HepG2 (cell line): Measurements from ENCODE around the gene RPS6KA2. TPM values are rescaled to one million over a fixed set of nuclear protein-coding genes. Genes with fewer than 3 reads are reported as not detected.
A peak's percentile ranks its signal among the peaks of the same experiment; 100 is the strongest.

Experiments used
- ATAC-seq: fragments of 200-7000 bp; cut with Tn5 transposase; 3 replicates; pipeline ENCODE4 v1.9.1; 2020; ENCODE audit warnings: mild to moderate bottlenecking, moderate library complexity
- BruUV-seq: library from RNA; stranded (reverse); fragments of 400-500 nt; replicated peaks from 2 replicates; lab custom pipeline; 2021; lab: Mats Ljungman, UMichigan
- CTCF ChIA-PET: fragments of 300-600 bp; formaldehyde crosslinking; extraction: SDS; loops from one replicate; lab custom pipeline; 2021; ENCODE audit warnings: low total read pairs, inconsistent platforms, low intra/inter-chr PET ratio; lab: Yijun Ruan, JAX
- POLR2A ChIA-PET: fragments of 350-600 bp; sonication (Branson Sonifier 250); formaldehyde crosslinking; loops from one replicate; lab custom pipeline; 2020; ENCODE audit warnings: antibody characterized with exemption, inconsistent platforms; lab: Yijun Ruan, JAX
- DNase-seq: peaks from one replicate; pipeline ENCODE4 v3.0.0-alpha.2; 2015; ENCODE audit warnings: low spot score
- FAIRE-seq: peaks from 3 replicates; lab custom pipeline; 2011; peaks lifted over from hg19 to GRCh38; lab: Jason Lieb, UNC
- H2AFZ ChIP-seq: one replicate; pipeline ENCODE4 v1.6.1; 2011; ENCODE audit warnings: low read length, inconsistent platforms
- H3K27ac ChIP-seq: fragments of 300-600 bp; 3 replicates; pipeline ENCODE4 v1.8.0; 2011; ENCODE audit warnings: mixed run types, mild to moderate bottlenecking, mixed read lengths, low read length, inconsistent platforms; ENCODE audit not compliant: insufficient read depth; ENCODE audit errors: extremely low read length
- H3K27me3 ChIP-seq, 2 experiments: fragments of 200-600 bp in 1 of 2; 2 replicates in 1 of 2; 3 replicates in 1 of 2; pipeline versions ENCODE4 v1.6.0 to v1.8.0; 2011; ENCODE audit warnings: low read length in 2 of 2, mild to moderate bottlenecking in 2 of 2, moderate library complexity in 2 of 2, inconsistent platforms in 1 of 2; ENCODE audit not compliant: insufficient read depth in 2 of 2, control insufficient read depth in 1 of 2
- H3K36me3 ChIP-seq, 2 experiments: fragments of 200-600 bp in 1 of 2; replicated peaks in 1 of 2; 2 replicates in 1 of 2; 3 replicates in 1 of 2; pipeline versions ENCODE4 v1.5.1 to v1.8.0; 2011; ENCODE audit warnings: low read length in 2 of 2, inconsistent platforms in 1 of 2; ENCODE audit not compliant: insufficient read depth in 2 of 2, control insufficient read depth in 1 of 2
- H3K4me1 ChIP-seq: 2 replicates; pipeline ENCODE4 v1.5.1; 2012; ENCODE audit warnings: low read length, inconsistent platforms; ENCODE audit not compliant: insufficient read depth
- H3K4me2 ChIP-seq: 2 replicates; pipeline ENCODE4 v1.6.0; 2011; ENCODE audit warnings: low read depth, low read length, inconsistent platforms
- H3K4me3 ChIP-seq, 3 experiments: fragments of 200-600 bp in 1 of 3; sonication (generic), shearing (Covaris generic) in 1 of 3; replicated peaks in 1 of 3; 2 replicates each; pipeline ENCODE4 v1.5.1; 2011 to 2016; ENCODE audit warnings: low read length in 3 of 3, inconsistent platforms in 2 of 3, low read depth in 2 of 3, mild to moderate bottlenecking in 2 of 3, control low read depth in 1 of 3, mixed read lengths in 1 of 3; ENCODE audit not compliant: insufficient read depth in 1 of 3
- H3K79me2 ChIP-seq: one replicate; pipeline ENCODE4 v1.6.1; 2011; ENCODE audit warnings: low read length, inconsistent platforms; ENCODE audit not compliant: insufficient read depth
- H3K9ac ChIP-seq: 2 replicates; pipeline ENCODE4 v1.6.0; 2011; ENCODE audit warnings: mild to moderate bottlenecking, low read depth, low read length, inconsistent platforms; ENCODE audit not compliant: insufficient read depth
- H3K9me3 ChIP-seq: 2 replicates; pipeline ENCODE4 v1.5.1; 2012; ENCODE audit warnings: mild to moderate bottlenecking, low read length
- H4K20me1 ChIP-seq: 2 replicates; pipeline ENCODE4 v1.6.0; 2011; ENCODE audit warnings: inconsistent platforms, mild to moderate bottlenecking, low read length, moderate library complexity; ENCODE audit not compliant: insufficient read depth
- FOXP4 ChIP-seq: sonication (generic); formaldehyde crosslinking; IDR thresholded peaks from 2 replicates; pipeline ENCODE4 v1.4.0; 2020; ENCODE audit warnings: missing genetic modification reagents
- HES4 ChIP-seq: sonication (generic); formaldehyde crosslinking; IDR thresholded peaks from 2 replicates; pipeline ENCODE4 v1.9.0; 2021; ENCODE audit warnings: mild to moderate bottlenecking, missing genetic modification reagents, borderline replicate concordance
- RXRB ChIP-seq: IDR thresholded peaks from 2 replicates; pipeline ENCODE4 v1.6.1; 2016; ENCODE audit warnings: borderline replicate concordance, missing genetic modification reagents, missing compliant biosample characterization
- ZNF281 ChIP-seq: sonication (generic); formaldehyde crosslinking; IDR thresholded peaks from 2 replicates; pipeline ENCODE4 v1.4.0; 2020; ENCODE audit warnings: missing genetic modification reagents, borderline replicate concordance
- ZNF382 ChIP-seq: sonication (generic); formaldehyde crosslinking; IDR thresholded peaks from 2 replicates; pipeline ENCODE4 v1.5.0; 2020; ENCODE audit warnings: missing genetic modification reagents, mild to moderate bottlenecking, borderline replicate concordance
- ZNF431 ChIP-seq: sonication (generic); formaldehyde crosslinking; IDR thresholded peaks from 2 replicates; pipeline ENCODE4 v1.9.0; 2022; ENCODE audit warnings: missing genetic modification reagents, low read depth, mild to moderate bottlenecking, borderline replicate concordance
- ZSCAN22 ChIP-seq: sonication (generic); formaldehyde crosslinking; IDR thresholded peaks from 2 replicates; pipeline ENCODE4 v1.4.0; 2020; ENCODE audit warnings: mild to moderate bottlenecking, missing genetic modification reagents
- WGBS: methylation state at CpG from one replicate; pipeline ENCODE4 v1.1.6; 2017; ENCODE audit warnings: low lambda C conversion rate; 5-methylcytosine and 5-hydroxymethylcytosine counted together
- in situ Hi-C: cut with HindIII; loops from 2 replicates; pipeline ENCODE4 v1.10.0; 2017; ENCODE audit warnings: low pct_unique_long_range_greater_than_20kb; ENCODE audit not compliant: extremely low pct_ligation_motif_present
- intact Hi-C: fragments of 100-400 bp; cut with micrococcal nuclease; formaldehyde crosslinking; loops from one replicate; pipeline ENCODE4 v1.10.0; 2022; ENCODE audit not compliant: unreplicated experiment
- polyA plus RNA-seq, 8 experiments: library from polyadenylated mRNA; depleted of rRNA in 3 of 8; stranded (reverse) in 7 of 8; unstranded in 1 of 8; fragments of >200 nt; fragmentation: Illumina TruSeq in 4 of 8; extraction: Trizol in 4 of 8; gene quantifications; 2 replicates each; pipeline versions ENCODE4 v1.2.1 to v1.2.3, GENCODE V29; 2011 to 2016; ENCODE audit warnings: low read depth in 4 of 8, missing spikeins in 1 of 8, mixed read lengths in 1 of 8; ENCODE audit not compliant: insufficient read depth in 1 of 8
- total RNA-seq, 5 experiments: library from RNA; depleted of rRNA; stranded (reverse); fragments of >200 nt; fragmentation: Illumina TruSeq; extraction: Trizol; gene quantifications; 2 replicates each; pipeline ENCODE4 v1.2.3, GENCODE V29; 2016; ENCODE audit warnings: low read depth in 1 of 5

RPS6KA2 gene
- total and polyA plus RNA-seq, 2 of the 13 experiments (the other 11 are each of a cell fraction or from before 2014, with no cell fraction given): 0.22 to 0.38 TPM

- no TSS peak for BruUV-seq
- H3K4me1 ChIP-seq: no peaks in the 10 kb centered on the region
- CTCF ChIA-PET: no interaction called here
- WGBS: 14% methylated on average over 7 of the region's 7 CpGs
- H3K9ac ChIP-seq: no peak overlapping the region
- in situ Hi-C loops: no loop called here
- no peaks in the 10 kb centered on the region for H3K9me3 ChIP-seq
- H3K36me3 ChIP-seq: no peaks in the 10 kb centered on the region
- no peak overlapping the region for H3K27ac ChIP-seq
- no peak overlapping the region for H2AFZ ChIP-seq
- no peak for TF ChIP-seq RXRB (CRISPR knock-in tag)
- no peak for TF ChIP-seq ZSCAN22 (CRISPR knock-in tag)
- TF ChIP-seq HES4 (CRISPR knock-in tag): no peak
- TF ChIP-seq FOXP4 (CRISPR knock-in tag): no peak
- POLR2A ChIA-PET: no interaction called here
- H3K79me2 ChIP-seq: no peaks in the 10 kb centered on the region
- no peak overlapping the region for H3K4me3 ChIP-seq
- no peak overlapping the region for H3K4me2 ChIP-seq
- H4K20me1 ChIP-seq: no peaks in the 10 kb centered on the region
- no peak for FAIRE-seq
- intact Hi-C loops: no loop called here
- DNase-seq: no peak
- peaks cover 17 to 91% of the 10 kb centered on the region in 2 experiments for H3K27me3 ChIP-seq
- ATAC-seq: no peak
These were observed 126.8 kb downstream of the RPS6KA2 start for GRCh38 chr6:166500246-166500645.

GRCh38 chr6:166499350-166500163 lies 127.5 kb downstream of the RPS6KA2 start:
- no peak overlapping the region for H3K4me3 ChIP-seq
- peaks cover 19 to 91% of the 10 kb centered on the region in 2 experiments for H3K27me3 ChIP-seq
- 13% methylated on average over 7 of the region's 7 CpGs for WGBS
- TF ChIP-seq ZNF382 (CRISPR knock-in tag): no peak
- no peak for TF ChIP-seq ZNF281 (CRISPR knock-in tag)
- TF ChIP-seq ZNF431 (CRISPR knock-in tag): 0 out of 2 replicates have a peak, but pooled peaks have one; percentile 26
- ATAC-seq (no peak), FAIRE-seq (no peak), DNase-seq (no peak)
- H3K4me2 ChIP-seq: no peak overlapping the region
- in situ Hi-C loops: no loop called here
- intact Hi-C loops: no loop called here
- no peak overlapping the region for H3K27ac ChIP-seq
- ChIA-PET CTCF (no interaction called here), POLR2A (no interaction called here)
- H4K20me1 ChIP-seq: no peaks in the 10 kb centered on the region
- H3K79me2 ChIP-seq: no peaks in the 10 kb centered on the region
- no peak overlapping the region for H2AFZ ChIP-seq
- no TSS peak for BruUV-seq
- H3K9me3 ChIP-seq: no peaks in the 10 kb centered on the region
- H3K36me3 ChIP-seq: no peaks in the 10 kb centered on the region
- no peak overlapping the region for H3K9ac ChIP-seq
- H3K4me1 ChIP-seq: no peaks in the 10 kb centered on the region
